Measurements from ENCODE around the gene ADSS1.

ADSS1 gene

GRCh38 chr14:104714681-104715080, 9.3 kb upstream of the ADSS1 start:
- Histone ChIP-seq H3K27ac (ENCODE audit: low read depth, low read length) (no peak overlapping the region), H3K79me2 (ENCODE audit: control insufficient read depth, low read length) (no peaks in the 10 kb centered on the region), H4K20me1 (ENCODE audit: control insufficient read depth, insufficient read depth, low read depth, low read length) (no peaks in the 10 kb centered on the region), H3F3A (ENCODE audit: control insufficient read depth, insufficient read depth) (no peaks in the 10 kb centered on the region), H3K4me3 (ENCODE audit: low read length) (no peak overlapping the region), H3K36me3 (ENCODE audit: control insufficient read depth, low read length) (peaks cover 10% of the 10 kb centered on the region; the same call in 1 of the 2 replicates), H3K9me2 (replicated peaks; ENCODE audit: control insufficient read depth, low read length) (no peaks in the 10 kb centered on the region), H3K9me3 (ENCODE audit: control insufficient read depth, insufficient read depth, low read length) (no peaks in the 10 kb centered on the region), H3K4me2 (ENCODE audit: low read length) (no peak overlapping the region), H3K4me1 (ENCODE audit: control insufficient read depth, low read length) (no peaks in the 10 kb centered on the region), H3K27me3 (ENCODE audit: control insufficient read depth, low read length) (no peaks in the 10 kb centered on the region)
- no peak for TF ChIP-seq EZH2phosphoT487 (IDR thresholded peaks at IDR 0.05; ENCODE audit: borderline replicate concordance, low read length)
- no peak for TF ChIP-seq CTCF (IDR thresholded peaks at IDR 0.05; ENCODE audit: low read depth, low read length, poor library complexity, severe bottlenecking)

GRCh38 chr14:104715416-104715815, 8.6 kb upstream of the ADSS1 start:
- H3K36me3 ChIP-seq (ENCODE audit: control insufficient read depth, low read length): peaks cover 7% of the 10 kb centered on the region; the same call in 1 of the 2 replicates
- H3K4me1 ChIP-seq (ENCODE audit: control insufficient read depth, low read length): no peaks in the 10 kb centered on the region
- no peak overlapping the region for H3K4me3 ChIP-seq (ENCODE audit: low read length)
- no peaks in the 10 kb centered on the region for H3K27me3 ChIP-seq (ENCODE audit: control insufficient read depth, low read length)
- TF ChIP-seq CTCF (IDR thresholded peaks at IDR 0.05; ENCODE audit: low read depth, low read length, poor library complexity, severe bottlenecking) (no peak), EZH2phosphoT487 (IDR thresholded peaks at IDR 0.05; ENCODE audit: borderline replicate concordance, low read length) (no peak)
- no peak overlapping the region for H3K27ac ChIP-seq (ENCODE audit: low read depth, low read length)
- no peaks in the 10 kb centered on the region for H4K20me1 ChIP-seq (ENCODE audit: control insufficient read depth, insufficient read depth, low read depth, low read length)
- no peaks in the 10 kb centered on the region for H3K79me2 ChIP-seq (ENCODE audit: control insufficient read depth, low read length)
- H3K9me3 ChIP-seq (ENCODE audit: control insufficient read depth, insufficient read depth, low read length): no peaks in the 10 kb centered on the region
- no peaks in the 10 kb centered on the region for H3K9me2 ChIP-seq (replicated peaks; ENCODE audit: control insufficient read depth, low read length)
- no peak overlapping the region for H3K4me2 ChIP-seq (ENCODE audit: low read length)
- H3F3A ChIP-seq (ENCODE audit: control insufficient read depth, insufficient read depth): no peaks in the 10 kb centered on the region

GRCh38 chr14:104715871-104716270, 8.2 kb upstream of the ADSS1 start:
- H3K36me3 ChIP-seq (ENCODE audit: control insufficient read depth, low read length): peaks cover 5% of the 10 kb centered on the region; the same call in 1 of the 2 replicates
- no peaks in the 10 kb centered on the region for H3F3A ChIP-seq (ENCODE audit: control insufficient read depth, insufficient read depth)
- H3K27ac ChIP-seq (ENCODE audit: low read depth, low read length): no peak overlapping the region
- TF ChIP-seq CTCF (IDR thresholded peaks at IDR 0.05; ENCODE audit: low read depth, low read length, poor library complexity, severe bottlenecking): no peak
- TF ChIP-seq EZH2phosphoT487 (IDR thresholded peaks at IDR 0.05; ENCODE audit: borderline replicate concordance, low read length): no peak
- no peaks in the 10 kb centered on the region for H3K9me2 ChIP-seq (replicated peaks; ENCODE audit: control insufficient read depth, low read length)
- H3K79me2 ChIP-seq (ENCODE audit: control insufficient read depth, low read length): no peaks in the 10 kb centered on the region
- H3K9me3 ChIP-seq (ENCODE audit: control insufficient read depth, insufficient read depth, low read length): no peaks in the 10 kb centered on the region
- no peak overlapping the region for H3K4me3 ChIP-seq (ENCODE audit: low read length)
- H3K27me3 ChIP-seq (ENCODE audit: control insufficient read depth, low read length): no peaks in the 10 kb centered on the region
- H4K20me1 ChIP-seq (ENCODE audit: control insufficient read depth, insufficient read depth, low read depth, low read length): no peaks in the 10 kb centered on the region
- no peaks in the 10 kb centered on the region for H3K4me1 ChIP-seq (ENCODE audit: control insufficient read depth, low read length)
- H3K4me2 ChIP-seq (ENCODE audit: low read length): no peak overlapping the region
